Stomach (tissue), 9 donors: ENCODE results near the gene FBXL17. TPM values are rescaled to one million over a fixed set of nuclear protein-coding genes. Genes with fewer than 3 reads are reported as not detected.

Experiments used
- DNase-seq, 2 donors: peaks; one replicate each; pipeline versions ENCODE4 v3.0.0 to v3.0.0-alpha.2; 2013 to 2019
- H3K27ac ChIP-seq, 5 donors: fragments of 200-600 bp in 4 of 5; sonication (generic) in 4 of 5; one replicate each; pipeline ENCODE4 v1.5.1; 2013 to 2019; ENCODE audit warnings: mild to moderate bottlenecking in 1 of 5, moderate library complexity in 1 of 5
- H3K27me3 ChIP-seq, 3 donors: fragments of 200-600 bp; sonication (generic); one replicate each; pipeline ENCODE4 v1.5.1; 2017 to 2019; ENCODE audit warnings: mixed run types in 1 of 3
- H3K36me3 ChIP-seq, 4 donors: fragments of 200-600 bp; sonication (generic); 1 replicate in 3 of 4; 2 replicates in 1 of 4; pipeline ENCODE4 v1.5.1; 2016 to 2019
- H3K4me1 ChIP-seq, 4 donors: fragments of 200-600 bp; sonication (generic); one replicate each; pipeline ENCODE4 v1.5.1; 2016 to 2019
- H3K4me3 ChIP-seq, 4 donors: fragments of 200-600 bp; sonication (generic) in 3 of 4; one replicate each; pipeline ENCODE4 v1.5.1; 2016 to 2019; ENCODE audit warnings: mild to moderate bottlenecking in 1 of 4
- H3K9me3 ChIP-seq, 4 donors: fragments of 200-600 bp; sonication (generic); one replicate each; pipeline ENCODE4 v1.5.1; 2016 to 2019
- EP300 ChIP-seq: sonication (generic); formaldehyde crosslinking; IDR thresholded peaks from one replicate; pipeline ENCODE4 v1.6.1; 2017; ENCODE audit warnings: antibody characterized with exemption
- POLR2A ChIP-seq, 4 donors: fragments of 450-650 bp; IDR thresholded peaks; one replicate each; pipeline ENCODE4 v1.6.1; 2016; ENCODE audit warnings: antibody characterized with exemption in 4 of 4, control low read depth in 2 of 4, mild to moderate bottlenecking in 1 of 4, moderate library complexity in 1 of 4
- POLR2AphosphoS5 ChIP-seq, 3 donors: sonication (generic); formaldehyde crosslinking; IDR thresholded peaks; one replicate each; pipeline ENCODE4 v1.6.1; 2016; ENCODE audit warnings: antibody characterized with exemption in 3 of 3
- WGBS, 5 donors: extraction: QIAGEN DNeasy Blood & Tissue Kit in 3 of 5; methylation state at CpG; one replicate each; pipeline versions ENCODE4 v1.1.5 to v1.1.7; 2013 to 2018; 5-methylcytosine and 5-hydroxymethylcytosine counted together
- intact Hi-C: fragments of 100-400 bp; cut with DNase I; formaldehyde crosslinking; loops from one replicate; pipeline ENCODE4 v1.15.1; 2023; ENCODE audit warnings: low total_unique reads
- polyA plus RNA-seq, 3 donors: library from polyadenylated mRNA; stranded (reverse); fragments of 200-250 nt; gene quantifications; one replicate each; pipeline ENCODE4 v1.2.3, GENCODE V29; 2013
- total RNA-seq, 5 donors: library from RNA; depleted of rRNA; stranded (reverse); fragments of >200 nt; gene quantifications; one replicate each; pipeline versions ENCODE4 v1.1.0 to v1.2.3, GENCODE V29; 2014 to 2016
- TF ChIP-seq, protein P1 (sequence below), 7 experiments: fragments of 450-650 bp in 4 of 7; fragments of 200-600 bp in 3 of 7; sonication (generic) in 3 of 7; IDR thresholded peaks; one replicate each; pipeline ENCODE4 v1.5.1; 2016 to 2019; ENCODE audit warnings: antibody characterized with exemption in 7 of 7, control low read depth in 2 of 7, mild to moderate bottlenecking in 1 of 7
- donor health status: healthy with polysubstance abuse.
- donor health status: Bipolar disorder and iron deficiency.
- donor health status: healthy.

FBXL17 gene
- total and polyA plus RNA-seq, 8 donors, result 3.8 to 28.0 (median 14.4) TPM

DNA sequence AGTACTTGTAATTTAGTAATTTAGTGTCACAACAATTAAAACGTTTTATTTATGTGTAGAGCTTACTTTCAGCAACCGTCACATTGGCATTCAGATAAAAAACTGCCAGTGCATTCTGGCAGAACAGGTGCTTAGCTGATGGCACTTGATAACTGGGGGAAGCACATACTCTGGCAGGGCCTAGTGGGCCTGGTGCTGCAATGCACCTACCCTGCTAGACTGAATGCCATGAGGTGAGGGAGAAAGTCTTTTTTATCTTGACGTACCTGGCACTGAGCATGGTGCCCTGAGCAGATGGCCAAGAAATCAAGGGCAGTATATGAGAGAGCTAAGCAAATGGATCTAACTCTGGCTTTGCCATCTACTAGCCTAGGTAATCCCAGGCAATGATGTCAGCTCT lies 430.6 kb downstream of the FBXL17 start:
- intact Hi-C loops, result no loop called here
- no peaks in the 10 kb centered on the region for H3K4me1 ChIP-seq
- H3K9me3 ChIP-seq, result no peaks in the 10 kb centered on the region
- 62 to 77% (median 67%) methylated on average over 3 of the region's 3 CpGs for WGBS, 5 donors
- no peaks in the 10 kb centered on the region for H3K36me3 ChIP-seq
- no peak overlapping the region for H3K27ac ChIP-seq
- DNase-seq, result no peak
- no peak for TF ChIP-seq EP300
- TF ChIP-seq, protein P1, sequence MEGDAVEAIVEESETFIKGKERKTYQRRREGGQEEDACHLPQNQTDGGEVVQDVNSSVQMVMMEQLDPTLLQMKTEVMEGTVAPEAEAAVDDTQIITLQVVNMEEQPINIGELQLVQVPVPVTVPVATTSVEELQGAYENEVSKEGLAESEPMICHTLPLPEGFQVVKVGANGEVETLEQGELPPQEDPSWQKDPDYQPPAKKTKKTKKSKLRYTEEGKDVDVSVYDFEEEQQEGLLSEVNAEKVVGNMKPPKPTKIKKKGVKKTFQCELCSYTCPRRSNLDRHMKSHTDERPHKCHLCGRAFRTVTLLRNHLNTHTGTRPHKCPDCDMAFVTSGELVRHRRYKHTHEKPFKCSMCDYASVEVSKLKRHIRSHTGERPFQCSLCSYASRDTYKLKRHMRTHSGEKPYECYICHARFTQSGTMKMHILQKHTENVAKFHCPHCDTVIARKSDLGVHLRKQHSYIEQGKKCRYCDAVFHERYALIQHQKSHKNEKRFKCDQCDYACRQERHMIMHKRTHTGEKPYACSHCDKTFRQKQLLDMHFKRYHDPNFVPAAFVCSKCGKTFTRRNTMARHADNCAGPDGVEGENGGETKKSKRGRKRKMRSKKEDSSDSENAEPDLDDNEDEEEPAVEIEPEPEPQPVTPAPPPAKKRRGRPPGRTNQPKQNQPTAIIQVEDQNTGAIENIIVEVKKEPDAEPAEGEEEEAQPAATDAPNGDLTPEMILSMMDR (IDR thresholded peaks at IDR 0.05), result no peak
- TF ChIP-seq POLR2A (IDR thresholded peaks at IDR 0.05), result no peak
- no peak for TF ChIP-seq POLR2AphosphoS5 (IDR thresholded peaks at IDR 0.05)
- no peak overlapping the region for H3K4me3 ChIP-seq
- no peaks in the 10 kb centered on the region for H3K27me3 ChIP-seq

DNA sequence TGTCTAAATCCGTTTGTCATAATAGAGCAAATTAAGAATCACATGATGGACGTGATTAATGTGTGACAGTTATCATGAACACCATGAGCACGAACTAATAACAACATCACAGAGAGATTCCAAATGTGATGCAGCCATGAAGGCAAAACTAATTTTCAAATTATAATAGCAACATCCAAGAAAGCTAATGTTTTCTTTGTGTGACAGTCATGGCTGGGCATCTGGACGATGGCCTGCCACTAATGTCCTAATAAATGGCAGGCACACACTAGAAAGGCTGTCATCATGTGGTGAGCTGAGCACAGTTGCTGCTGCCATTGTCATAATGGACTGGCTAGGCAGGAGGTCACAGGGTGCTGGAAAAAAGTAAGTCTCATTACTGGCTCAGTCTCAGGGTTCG lies 431.1 kb downstream of the FBXL17 start:
- WGBS, 5 donors, result 92 to 97% (median 95%) methylated on average over 5 of the region's 5 CpGs

DNA sequence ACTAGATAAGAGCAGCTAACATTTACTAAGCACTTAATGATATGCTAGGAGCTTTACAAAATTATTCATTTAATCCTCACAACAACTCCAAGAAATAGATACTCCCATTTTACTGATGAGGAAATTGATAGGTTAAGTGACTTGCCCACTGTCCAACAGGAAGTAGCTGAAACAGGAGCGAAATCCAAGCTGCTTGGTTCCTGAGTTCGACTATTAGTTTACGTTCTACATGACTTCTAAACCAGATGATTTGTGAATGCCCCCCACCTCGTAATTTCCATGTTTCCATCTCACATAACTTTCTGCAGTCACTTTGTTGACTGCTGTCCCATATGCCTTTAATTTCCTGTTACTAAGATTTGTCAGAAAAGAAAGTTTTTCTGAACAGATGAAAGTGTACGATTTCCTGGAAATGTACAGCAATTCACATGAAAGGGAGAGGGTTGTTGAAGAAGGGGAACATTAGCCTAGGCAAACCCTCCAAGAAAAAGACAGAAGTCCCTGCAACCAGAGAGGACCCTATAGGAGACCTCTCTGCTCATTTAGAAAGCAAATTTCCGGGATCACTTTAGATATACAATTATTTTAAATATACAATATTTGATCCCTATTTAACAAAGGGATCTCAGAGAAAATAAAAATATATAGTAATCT lies 432.1 kb downstream of the FBXL17 start:
- no peaks in the 10 kb centered on the region for H3K36me3 ChIP-seq
- H3K27me3 ChIP-seq, result no peaks in the 10 kb centered on the region
- H3K4me3 ChIP-seq, result no peak overlapping the region
- H3K4me1 ChIP-seq, result no peaks in the 10 kb centered on the region
- WGBS, 5 donors, result 85 to 90% (median 88%) methylated on average over 6 of the region's 6 CpGs
- H3K9me3 ChIP-seq, result no peaks in the 10 kb centered on the region
- no peak for DNase-seq
- TF ChIP-seq EP300, result no peak
- no peak for TF ChIP-seq POLR2A (IDR thresholded peaks at IDR 0.05)
- TF ChIP-seq, protein P1 (IDR thresholded peaks at IDR 0.05), result no peak
- TF ChIP-seq POLR2AphosphoS5 (IDR thresholded peaks at IDR 0.05), result no peak
- intact Hi-C loops, result no loop called here
- H3K27ac ChIP-seq, result no peak overlapping the region

More for the DNA sequence above, 431.1 kb downstream of the FBXL17 start:
- H3K27me3 ChIP-seq, result no peaks in the 10 kb centered on the region
- H3K9me3 ChIP-seq, result no peaks in the 10 kb centered on the region
- no peaks in the 10 kb centered on the region for H3K36me3 ChIP-seq
- intact Hi-C loops, result no loop called here
- H3K27ac ChIP-seq, result no peak overlapping the region
- DNase-seq, result no peak
- TF ChIP-seq, protein P1 (IDR thresholded peaks at IDR 0.05), result no peak
- TF ChIP-seq POLR2AphosphoS5 (IDR thresholded peaks at IDR 0.05), result no peak
- TF ChIP-seq POLR2A (IDR thresholded peaks at IDR 0.05), result no peak
- TF ChIP-seq EP300, result no peak
- no peak overlapping the region for H3K4me3 ChIP-seq
- no peaks in the 10 kb centered on the region for H3K4me1 ChIP-seq

DNA sequence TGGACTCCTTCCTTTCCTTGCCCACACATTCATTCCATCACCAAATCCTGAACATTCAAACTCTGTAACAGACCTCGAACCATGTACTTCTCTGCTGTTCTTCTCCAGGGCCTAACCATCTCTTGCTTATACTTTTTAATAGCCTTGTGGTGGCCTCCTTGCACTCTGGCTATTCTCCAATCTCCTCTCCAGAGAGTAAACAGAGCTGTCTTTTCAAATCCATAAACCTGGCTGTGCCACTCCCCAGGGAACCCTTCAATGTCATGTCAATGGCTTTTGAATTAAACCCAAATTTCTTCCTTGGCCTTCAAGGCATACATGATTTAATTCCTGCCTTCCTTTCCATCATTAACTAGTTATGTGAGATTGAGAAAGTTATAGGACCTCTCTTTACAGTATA lies 433.5 kb downstream of the FBXL17 start:
- Histone ChIP-seq H3K27me3 (no peaks in the 10 kb centered on the region), H3K4me1 (no peaks in the 10 kb centered on the region), H3K27ac (no peak overlapping the region), H3K36me3 (no peaks in the 10 kb centered on the region), H3K9me3 (no peaks in the 10 kb centered on the region), H3K4me3 (no peak overlapping the region)
- intact Hi-C loops, result no loop called here
- DNase-seq, result no peak
- TF ChIP-seq EP300 (no peak), POLR2A (IDR thresholded peaks at IDR 0.05) (no peak)
- TF ChIP-seq, protein P1 (IDR thresholded peaks at IDR 0.05), result no peak
- WGBS, 5 donors, result 87 to 96% (median 88%) methylated on average over 1 of the region's 1 CpG
